HG03159 (cell line): Measurements from ENCODE around the gene ZNF292.
A peak's percentile ranks its signal among the peaks of the same experiment; 100 is the strongest.
"Not testable (repeated sequence)": the region's sequence is repeated elsewhere in the genome, so short reads cannot be mapped to it uniquely, and the experiment has no call there.

Source experiments
- ATAC-seq: cut with Tn5 transposase; IDR thresholded peaks from one replicate; pipeline ENCODE4 v1.9.1; 2021; ENCODE audit warnings: mild to moderate bottlenecking, moderate library complexity; ENCODE audit not compliant: unreplicated experiment

Gene ZNF292

GRCh38 chr6:87209812-87210211, 54.4 kb downstream of the ZNF292 start:
- no peak for ATAC-seq

GRCh38 chr6:87210979-87211378, 55.6 kb downstream of the ZNF292 start:
- peak; percentile 96 for ATAC-seq

DNA sequence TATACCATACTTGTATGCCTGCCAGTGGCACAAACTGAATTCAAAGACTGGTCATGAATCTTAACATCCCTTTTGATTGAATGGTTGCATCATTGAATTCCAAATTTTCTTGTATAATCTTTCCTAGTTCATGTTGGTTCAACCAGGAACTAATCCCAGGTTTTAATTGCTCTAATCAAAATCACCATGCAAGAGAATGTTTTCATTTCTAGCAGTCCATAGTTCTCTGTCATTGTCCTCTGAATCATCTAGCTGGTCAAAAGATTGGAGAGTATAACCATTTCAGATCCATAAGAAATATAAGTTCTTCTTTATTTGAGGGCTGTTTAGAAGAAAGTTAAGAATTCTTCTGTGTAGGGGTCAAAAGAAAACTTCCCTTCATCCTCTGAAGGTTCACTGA, 57.2 kb downstream of the ZNF292 start:
- ATAC-seq: no peak

DNA sequence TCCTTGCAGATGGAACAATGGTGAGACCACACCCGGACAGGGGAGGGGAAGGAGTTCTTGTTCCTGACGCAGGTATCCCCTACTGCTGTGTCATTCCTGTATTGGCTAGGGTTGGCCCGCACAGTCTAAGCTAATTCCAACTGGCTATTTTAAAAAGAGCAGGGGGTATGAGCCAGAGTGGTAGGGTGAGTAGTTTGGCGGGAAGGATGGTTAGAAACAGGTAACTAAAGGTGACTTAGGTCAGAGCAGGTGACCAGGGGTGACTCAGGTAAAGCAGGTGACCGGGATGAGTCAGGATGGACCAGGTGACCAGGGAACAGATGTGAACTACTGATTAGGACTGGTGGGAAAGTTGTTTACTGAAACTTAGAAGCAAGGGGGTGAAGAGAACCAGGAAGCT, 58.0 kb downstream of the ZNF292 start:
- no peak for ATAC-seq

DNA sequence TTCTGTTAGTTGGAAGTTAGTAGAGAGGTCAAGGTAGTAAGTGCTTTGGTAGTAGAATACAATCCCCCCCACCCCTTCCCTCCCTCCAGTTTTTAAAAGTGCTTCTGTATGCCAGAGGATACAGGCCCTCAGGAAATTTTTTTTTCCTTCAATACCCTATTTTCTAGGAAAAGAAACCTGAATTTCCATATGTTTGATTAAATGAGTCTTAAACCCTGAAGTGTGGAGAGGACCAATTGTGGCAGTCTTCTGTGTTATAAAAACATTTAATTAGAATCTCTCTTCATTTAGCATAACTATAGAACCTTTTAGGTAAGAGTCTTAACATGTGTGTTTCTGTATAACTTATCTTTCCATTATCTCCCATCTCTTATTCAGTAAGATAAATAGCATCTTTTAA, 59.5 kb downstream of the ZNF292 start:
- ATAC-seq: no peak

- no peak for ATAC-seq
Observed at GRCh38 chr6:87220997-87221396, 65.6 kb downstream of the ZNF292 start.

DNA sequence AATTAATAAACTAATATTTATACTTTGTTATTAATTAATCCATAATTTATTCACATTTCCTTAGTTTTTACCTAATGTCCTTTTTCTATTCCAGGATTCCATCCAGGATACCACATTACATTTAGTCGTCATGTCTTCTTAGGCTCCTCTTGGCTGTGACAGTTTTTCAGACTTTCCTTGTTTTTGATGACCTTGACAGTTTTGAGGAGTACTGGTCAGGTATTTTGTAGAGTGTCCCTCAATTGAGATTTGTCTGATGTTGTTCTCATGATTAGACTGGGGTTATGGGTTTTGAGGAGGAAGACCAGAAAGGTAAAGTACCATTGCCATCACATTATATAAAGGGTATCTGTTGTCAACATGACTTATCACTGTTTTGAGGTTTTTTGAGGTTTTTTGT, 67.3 kb downstream of the ZNF292 start:
- no peak for ATAC-seq

- ATAC-seq: no peak
Observed at GRCh38 chr6:87224971-87225370, 69.6 kb downstream of the ZNF292 start.

GRCh38 chr6:87225511-87225910, 70.1 kb downstream of the ZNF292 start:
- no peak for ATAC-seq

- no peak for ATAC-seq
Observed at GRCh38 chr6:87225937-87226336, 70.6 kb downstream of the ZNF292 start.

GRCh38 chr6:87230801-87231200, 75.4 kb downstream of the ZNF292 start:
- ATAC-seq: no peak

- ATAC-seq: no peak
Observed at GRCh38 chr6:87237804-87238203, 82.4 kb downstream of the ZNF292 start.

DNA sequence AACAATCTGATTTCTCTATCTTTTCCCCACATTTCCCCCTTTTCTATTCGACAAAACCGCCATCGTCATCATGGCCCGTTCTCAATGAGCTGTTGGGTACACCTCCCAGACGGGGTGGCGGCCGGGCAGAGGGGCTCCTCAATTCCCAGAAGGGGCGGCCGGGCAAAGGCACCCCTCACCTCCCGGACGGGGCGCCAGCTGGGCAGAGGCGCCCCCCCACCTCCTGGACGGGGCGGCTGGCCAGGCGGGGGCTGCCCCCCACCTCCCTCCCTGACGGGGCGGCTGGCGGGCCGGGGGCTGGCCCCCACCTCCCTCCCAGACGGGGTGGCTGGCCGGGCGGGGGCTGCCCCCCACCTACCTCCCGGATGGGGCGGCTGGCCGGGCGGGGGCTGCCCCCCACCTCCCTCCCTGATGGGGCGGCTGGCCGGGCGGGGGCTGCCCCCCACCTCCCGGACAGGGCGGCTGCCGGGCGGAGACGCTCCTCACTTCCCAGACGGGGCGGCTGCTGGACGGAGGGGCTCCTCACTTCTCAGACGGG, 83.8 kb downstream of the ZNF292 start:
- ATAC-seq: not testable (repeated sequence)

GRCh38 chr6:87241304-87241703, 85.9 kb downstream of the ZNF292 start:
- ATAC-seq: no peak

DNA sequence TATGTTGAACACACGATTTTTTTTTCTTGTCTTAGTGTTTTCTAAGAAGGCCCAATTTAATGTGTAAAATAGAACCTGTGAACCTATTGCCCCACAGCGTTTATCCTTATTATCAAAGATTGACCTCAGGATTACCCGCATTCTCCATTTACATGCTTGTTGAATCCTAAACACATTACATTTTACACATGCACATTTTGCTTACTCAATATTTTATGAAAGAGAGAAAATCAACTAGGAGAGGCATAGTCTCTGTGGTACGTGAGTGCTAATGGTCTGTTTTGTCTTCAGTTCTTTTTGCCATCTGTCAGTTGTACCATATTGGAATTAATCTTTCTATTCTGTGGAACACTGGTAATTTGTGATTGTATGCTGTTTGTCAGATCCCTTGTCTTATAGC, 86.9 kb downstream of the ZNF292 start:
- ATAC-seq: no peak

DNA sequence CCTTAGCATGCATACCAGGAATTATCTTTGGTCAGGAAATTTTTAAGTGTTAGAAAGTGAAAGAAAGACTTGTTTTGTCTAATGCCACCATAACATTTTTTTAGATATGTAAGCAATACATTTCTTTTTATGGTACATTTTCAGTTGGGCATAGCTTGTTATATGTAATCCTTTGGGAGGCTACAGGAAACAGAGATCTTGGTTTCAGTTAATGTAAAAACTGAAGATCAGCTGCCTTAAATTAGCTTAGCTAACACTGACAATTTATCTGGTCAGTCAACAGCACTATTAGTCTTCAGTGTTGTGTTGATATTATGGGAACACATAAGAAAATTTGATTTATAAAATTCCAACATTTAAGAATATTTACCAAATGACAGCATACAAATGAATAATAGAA, 88.4 kb downstream of the ZNF292 start:
- no peak for ATAC-seq

DNA sequence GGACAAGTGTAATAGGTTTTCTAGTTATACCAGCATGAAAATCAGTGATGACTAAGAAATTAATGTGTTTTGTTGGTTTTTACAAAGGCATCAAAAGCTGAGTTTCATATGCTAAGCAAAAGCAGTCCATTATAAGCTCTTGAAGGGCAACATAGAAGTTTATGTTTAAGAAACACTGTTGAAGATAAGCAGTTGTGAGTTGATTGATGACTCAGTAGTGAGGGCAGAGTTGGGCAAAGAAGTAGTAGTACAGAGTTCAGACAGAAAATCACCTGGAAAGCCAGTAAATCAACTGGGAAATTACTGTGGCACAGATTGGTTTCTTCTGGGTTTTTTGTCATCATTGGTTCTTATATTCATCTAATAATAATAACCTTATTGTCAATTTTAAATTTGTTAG, 89.0 kb downstream of the ZNF292 start:
- no peak for ATAC-seq

GRCh38 chr6:87250019-87250418, 94.7 kb downstream of the ZNF292 start:
- no peak for ATAC-seq

- ATAC-seq: no peak
Observed at GRCh38 chr6:87251225-87251624, 95.9 kb downstream of the ZNF292 start.

DNA sequence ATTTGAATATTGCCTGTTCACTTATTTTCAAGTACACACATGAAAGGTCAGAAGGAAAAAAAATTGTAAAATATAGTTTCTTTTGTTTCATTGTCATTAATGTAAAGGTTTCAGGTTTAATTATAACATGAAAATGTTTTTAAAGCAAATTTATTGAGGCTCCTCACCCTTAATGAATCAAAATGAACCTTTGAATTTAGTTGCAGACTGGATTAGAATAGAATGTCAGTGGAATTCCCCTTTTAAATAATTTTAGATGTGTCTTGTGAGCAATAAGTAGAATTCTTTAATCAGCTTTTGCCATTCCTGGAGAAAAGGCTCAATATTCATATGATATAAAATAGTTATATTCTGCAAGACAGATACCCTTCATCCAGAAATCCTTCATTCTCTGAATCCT, 96.4 kb downstream of the ZNF292 start:
- ATAC-seq: no peak

DNA sequence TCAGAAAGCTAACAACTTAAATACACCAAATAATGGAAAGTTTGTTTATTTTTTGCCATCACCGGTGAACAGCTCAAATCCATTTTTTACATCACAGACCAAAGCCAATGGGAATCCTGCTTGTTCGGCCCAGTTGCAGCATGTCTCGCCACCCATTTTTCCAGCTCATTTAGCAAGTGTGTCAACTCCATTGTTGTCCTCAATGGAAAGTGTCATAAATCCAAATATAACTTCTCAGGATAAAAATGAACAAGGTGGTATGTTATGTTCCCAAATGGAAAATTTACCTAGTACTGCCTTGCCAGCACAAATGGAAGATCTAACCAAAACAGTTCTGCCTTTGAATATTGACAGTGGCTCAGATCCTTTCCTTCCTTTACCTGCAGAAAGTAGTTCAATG, 101.7 kb downstream of the ZNF292 start:
- no peak for ATAC-seq

GRCh38 chr6:87257565-87257964, 102.2 kb downstream of the ZNF292 start:
- ATAC-seq: no peak

- no peak for ATAC-seq
Observed at GRCh38 chr6:87257975-87258374, 102.6 kb downstream of the ZNF292 start.

- no peak for ATAC-seq
Observed at GRCh38 chr6:87259791-87260190, 104.4 kb downstream of the ZNF292 start.
